Activated CD4-positive, CD25-positive, alpha-beta regulatory T cell (primary cell): ENCODE results near the gene ITPRID2.
"Not testable (repeated sequence)": the region's sequence is repeated elsewhere in the genome, so short reads cannot be mapped to it uniquely, and the experiment has no call there.

Experiments
- DNase-seq, 4 experiments: peaks; one replicate each; lab custom pipeline; 2025; lab: John Stamatoyannopoulos, UW

ITPRID2 gene

GRCh38 chr2:181961167-181961566 is 69.6 kb downstream of the ITPRID2 start:
- DNase-seq, result not testable (repeated sequence)

- DNase-seq, result no peak
These were observed 70.6 kb downstream of the ITPRID2 start for GRCh38 chr2:181962142-181962541.

GRCh38 chr2:181970160-181970794 is 78.7 kb downstream of the ITPRID2 start:
- no peak for DNase-seq

GRCh38 chr2:181971032-181971431 is 79.5 kb downstream of the ITPRID2 start:
- DNase-seq, result no peak

GRCh38 chr2:181972431-181973170 is 81.1 kb downstream of the ITPRID2 start:
- no peak for DNase-seq

- DNase-seq, result no peak
These were observed 81.7 kb downstream of the ITPRID2 start for GRCh38 chr2:181973171-181973783.

- DNase-seq, result no peak
These were observed 86.3 kb downstream of the ITPRID2 start for GRCh38 chr2:181977661-181978350.

- no peak for DNase-seq
These were observed 87.0 kb downstream of the ITPRID2 start for GRCh38 chr2:181978351-181979150.
